HG03558 (cell line): ENCODE results near the gene HSF2BP.
"Not testable (repeated sequence)": the region's sequence is repeated elsewhere in the genome, so short reads cannot be mapped to it uniquely, and the experiment has no call there.

Experiments used
- ATAC-seq: cut with Tn5 transposase; IDR thresholded peaks from one replicate; pipeline ENCODE4 v1.9.1; 2021; ENCODE audit warnings: moderate number of reproducible peaks; ENCODE audit not compliant: unreplicated experiment; ENCODE audit errors: extremely low read depth

The HSF2BP gene

GRCh38 chr21:43602266-43603232 is 56.7 kb downstream of the HSF2BP start:
- no peak for ATAC-seq

GRCh38 chr21:43600642-43601402 is 58.5 kb downstream of the HSF2BP start:
- no peak for ATAC-seq

GRCh38 chr21:43599728-43600127 is 59.6 kb downstream of the HSF2BP start:
- no peak for ATAC-seq

GRCh38 chr21:43598416-43599120 is 60.7 kb downstream of the HSF2BP start:
- ATAC-seq, result no peak

- ATAC-seq, result no peak
These were observed 61.6 kb downstream of the HSF2BP start for GRCh38 chr21:43597540-43598250.

GRCh38 chr21:43597052-43597451 is 62.2 kb downstream of the HSF2BP start:
- no peak for ATAC-seq

GRCh38 chr21:43596616-43597015 is 62.7 kb downstream of the HSF2BP start:
- ATAC-seq, result no peak

GRCh38 chr21:43595769-43596168 is 63.5 kb downstream of the HSF2BP start:
- ATAC-seq, result not testable (repeated sequence)

- ATAC-seq, result no peak
These were observed 66.2 kb downstream of the HSF2BP start for GRCh38 chr21:43593078-43593477.

GRCh38 chr21:43591571-43591970 is 67.7 kb downstream of the HSF2BP start:
- no peak for ATAC-seq

- ATAC-seq, result no peak
These were observed 69.1 kb downstream of the HSF2BP start for GRCh38 chr21:43590194-43590593.

GRCh38 chr21:43588957-43589356 is 70.3 kb downstream of the HSF2BP start:
- ATAC-seq, result no peak

- ATAC-seq, result no peak
These were observed 73.3 kb downstream of the HSF2BP start for GRCh38 chr21:43585924-43586413.

- no peak for ATAC-seq
These were observed 73.8 kb downstream of the HSF2BP start for GRCh38 chr21:43585514-43585913.

GRCh38 chr21:43581453-43581852 is 77.8 kb downstream of the HSF2BP start:
- no peak for ATAC-seq

GRCh38 chr21:43578677-43579303 is 80.5 kb downstream of the HSF2BP start:
- no peak for ATAC-seq

- ATAC-seq, result no peak
These were observed 83.8 kb downstream of the HSF2BP start for GRCh38 chr21:43575473-43575844.

GRCh38 chr21:43574741-43575472 is 84.4 kb downstream of the HSF2BP start:
- ATAC-seq, result no peak

GRCh38 chr21:43573921-43574320 is 85.4 kb downstream of the HSF2BP start:
- ATAC-seq, result no peak
